ENCODE results near the gene LRCH1.
"Not testable (repeated sequence)": the region's sequence is repeated elsewhere in the genome, so short reads cannot be mapped to it uniquely, and the experiment has no call there.

Gene LRCH1

GRCh38 chr13:46721054-46721453 is 168.1 kb downstream of the LRCH1 start:
- no peak for DNase-seq

GRCh38 chr13:46726347-46726746 is 173.4 kb downstream of the LRCH1 start:
- DNase-seq, result no peak

DNA sequence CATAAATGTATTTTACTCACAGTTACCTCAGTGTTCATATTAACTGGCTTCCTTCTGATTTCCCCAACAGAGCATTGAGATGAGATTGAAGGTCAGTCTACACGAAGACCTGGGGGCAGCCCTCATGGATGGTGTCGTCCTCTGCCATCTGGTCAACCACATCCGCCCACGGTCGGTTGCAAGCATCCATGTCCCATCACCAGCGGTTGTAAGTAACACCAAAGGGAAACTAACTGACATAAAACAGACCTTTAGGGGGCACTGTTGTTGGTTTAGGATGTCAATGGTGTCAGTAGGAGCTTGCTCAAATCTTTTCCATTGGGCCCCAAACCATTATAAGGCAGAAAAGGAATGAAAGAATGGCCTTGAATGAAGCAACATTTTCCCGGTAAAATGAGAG is 175.8 kb downstream of the LRCH1 start:
- no peak for DNase-seq

DNA sequence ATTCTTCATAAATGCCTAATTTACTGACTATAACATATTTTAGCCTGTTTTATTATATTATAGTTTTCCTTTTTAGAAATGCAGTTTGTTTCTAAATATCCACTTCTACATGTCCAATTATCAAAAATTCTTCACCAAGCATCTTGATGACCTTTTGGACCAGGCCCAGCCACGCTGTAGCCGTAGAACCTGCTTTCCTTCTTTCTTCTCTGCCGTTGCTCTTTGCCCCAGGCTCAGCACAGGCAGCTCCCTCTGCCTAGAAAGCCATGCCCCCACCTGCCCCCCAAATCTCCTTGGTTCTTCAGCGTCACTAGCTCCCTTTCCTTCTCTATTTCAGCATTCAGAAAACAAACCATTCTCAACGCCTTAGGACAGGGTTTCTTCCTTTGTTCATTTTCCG is 178.6 kb downstream of the LRCH1 start:
- no peak for DNase-seq

DNA sequence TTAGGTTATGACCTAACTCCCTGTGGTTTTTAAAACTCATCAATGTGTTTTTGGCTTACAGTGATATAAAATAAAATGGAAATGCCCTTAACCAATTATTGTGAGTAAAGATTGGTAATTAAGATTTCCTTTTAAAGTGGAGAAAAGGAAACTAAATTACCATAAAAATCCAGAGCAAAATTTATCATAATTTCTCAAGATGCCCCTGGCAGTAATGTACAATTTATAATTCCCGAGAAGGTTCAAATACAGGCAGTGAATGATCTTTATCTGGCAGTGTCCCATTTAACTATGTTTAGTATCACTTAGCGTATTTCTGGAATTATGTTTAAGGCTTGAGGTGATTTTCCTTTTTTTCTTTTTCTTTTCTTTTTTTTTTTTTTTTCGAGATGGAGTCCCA is 182.5 kb downstream of the LRCH1 start:
- no peak for DNase-seq

DNA sequence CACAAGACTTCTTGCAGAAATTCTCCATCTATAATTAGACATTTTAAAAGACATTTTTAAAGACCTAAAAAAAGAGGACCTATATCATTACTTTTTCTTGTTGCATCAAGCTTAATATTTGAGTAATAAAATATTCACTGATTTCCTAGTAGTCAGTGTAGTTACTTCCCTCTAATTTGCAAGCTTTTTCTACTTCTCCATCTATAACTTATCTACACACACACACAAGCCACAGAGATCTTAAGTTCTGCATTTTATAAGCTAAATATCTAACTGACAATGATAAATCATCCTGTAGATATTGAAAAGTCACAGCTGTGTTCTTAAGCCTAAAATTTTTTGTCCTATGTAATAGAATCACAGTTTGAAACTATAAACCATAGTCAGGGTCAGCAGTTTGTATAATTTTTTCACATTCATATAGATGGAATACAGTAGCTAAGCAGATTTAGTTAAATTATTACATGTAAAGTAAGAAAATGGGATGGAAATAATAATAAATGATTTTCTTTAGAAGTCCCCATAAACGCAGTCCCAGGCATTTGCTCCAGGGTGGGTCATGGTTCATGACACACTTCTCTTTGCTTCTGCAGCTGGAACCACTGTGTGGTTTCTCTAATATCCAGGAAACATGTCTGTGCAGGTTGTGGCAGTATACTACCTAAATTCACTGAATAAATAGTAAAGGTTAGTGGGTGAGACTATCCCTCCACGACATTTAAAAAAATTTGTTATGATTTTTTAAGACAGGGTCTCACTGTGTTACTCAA is 183.8 kb downstream of the LRCH1 start:
- DNase-seq, result no peak

DNA sequence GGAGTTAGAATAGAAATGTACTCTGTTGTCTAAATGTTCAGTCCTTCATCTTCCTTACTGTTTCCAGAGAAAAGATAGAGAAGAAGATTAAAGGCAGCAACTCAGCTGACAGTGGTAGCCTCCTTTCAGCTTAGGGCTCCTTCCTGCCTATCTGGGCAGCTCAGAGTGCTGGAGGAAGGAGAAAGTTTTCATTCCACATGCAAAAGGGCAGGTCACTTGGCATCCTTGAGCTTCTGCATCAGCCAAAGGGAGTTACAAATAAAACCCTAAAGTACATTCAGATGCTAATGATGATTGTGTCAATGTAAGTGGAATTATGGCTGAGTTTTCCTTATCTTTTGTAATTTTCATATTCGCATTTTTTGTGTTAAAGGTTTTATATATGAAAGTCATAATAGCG is 185.1 kb downstream of the LRCH1 start:
- DNase-seq, result no peak

GRCh38 chr13:46738766-46739165 is 185.8 kb downstream of the LRCH1 start:
- no peak for DNase-seq

GRCh38 chr13:46739447-46740098 is 186.6 kb downstream of the LRCH1 start:
- DNase-seq, result no peak

GRCh38 chr13:46743191-46743590 is 190.2 kb downstream of the LRCH1 start:
- peak; percentile 63 for DNase-seq

DNA sequence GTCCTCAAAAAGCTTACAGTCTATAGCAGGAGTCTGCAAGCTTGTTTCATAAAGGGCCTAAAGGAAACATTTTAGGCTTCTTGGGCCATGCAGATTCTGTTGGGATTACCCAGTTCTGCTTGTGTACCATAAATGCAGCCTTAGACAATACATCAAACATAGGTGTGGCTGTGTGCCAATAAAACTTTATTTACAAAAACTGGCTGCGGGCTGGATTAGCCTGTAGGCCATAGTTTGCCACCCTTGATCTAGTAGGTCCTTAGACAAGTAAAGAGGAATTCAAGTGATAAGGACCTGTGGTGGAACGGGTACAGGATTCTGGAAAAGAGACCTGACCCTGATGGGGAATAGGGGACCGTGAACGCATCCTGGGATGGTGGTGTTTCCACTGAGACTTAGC is 192.1 kb downstream of the LRCH1 start:
- DNase-seq, result no peak

DNA sequence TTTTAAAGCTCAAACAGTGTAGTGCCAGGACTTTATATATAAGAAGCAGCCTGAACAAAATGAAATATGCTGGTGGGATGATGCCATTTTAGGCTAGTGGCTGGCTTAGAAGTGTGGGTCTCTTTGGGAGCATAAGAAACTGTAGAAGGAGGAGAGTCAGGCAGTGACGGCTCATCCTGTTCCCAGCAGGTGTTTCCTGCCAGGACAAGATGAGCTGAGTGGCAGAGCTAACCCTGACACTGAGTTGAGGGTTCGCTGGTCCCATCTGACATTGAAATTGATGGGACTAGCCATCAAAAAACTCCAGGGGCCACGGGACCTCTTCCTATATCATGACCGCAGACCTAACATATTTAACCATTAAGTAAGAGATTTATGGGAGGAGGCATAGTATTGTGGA is 192.7 kb downstream of the LRCH1 start:
- no peak for DNase-seq

DNA sequence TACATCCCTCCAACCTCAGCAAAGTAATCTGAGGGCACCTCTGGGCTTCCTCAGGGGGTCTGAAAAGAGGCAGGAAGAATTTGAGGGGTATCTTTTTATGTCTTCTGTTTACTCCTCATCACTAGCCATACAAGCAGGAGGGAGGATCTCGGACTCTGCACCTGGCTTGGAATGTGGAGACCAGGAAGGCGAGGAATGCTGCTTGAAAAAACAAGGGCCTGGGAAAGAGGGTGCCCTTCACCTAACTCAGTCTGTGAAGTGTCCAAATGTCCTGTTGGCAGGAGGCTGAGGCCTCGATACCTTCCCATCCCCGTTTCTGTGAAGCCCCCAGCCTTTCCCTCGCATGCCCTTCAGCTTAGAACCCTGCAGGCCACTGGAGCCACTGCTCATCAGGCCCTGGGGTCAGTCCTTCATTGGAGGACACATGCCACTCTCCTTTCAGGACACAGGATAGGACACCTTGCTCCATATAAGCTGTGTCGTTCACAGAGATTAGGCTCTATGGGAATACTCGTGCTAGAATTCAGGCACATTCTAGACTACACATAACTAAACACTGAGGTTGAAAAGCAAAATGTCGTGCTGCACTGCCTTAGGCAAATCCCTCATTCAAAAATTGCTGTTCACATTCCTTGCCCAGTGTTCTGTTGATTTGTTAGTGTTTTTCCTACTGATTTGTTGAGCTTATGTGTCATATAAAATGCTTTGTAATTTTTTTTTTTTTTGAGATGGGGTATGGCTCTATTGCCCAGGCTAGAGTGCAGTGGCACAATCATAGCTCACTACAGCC is 194.3 kb downstream of the LRCH1 start:
- DNase-seq, result no peak

DNA sequence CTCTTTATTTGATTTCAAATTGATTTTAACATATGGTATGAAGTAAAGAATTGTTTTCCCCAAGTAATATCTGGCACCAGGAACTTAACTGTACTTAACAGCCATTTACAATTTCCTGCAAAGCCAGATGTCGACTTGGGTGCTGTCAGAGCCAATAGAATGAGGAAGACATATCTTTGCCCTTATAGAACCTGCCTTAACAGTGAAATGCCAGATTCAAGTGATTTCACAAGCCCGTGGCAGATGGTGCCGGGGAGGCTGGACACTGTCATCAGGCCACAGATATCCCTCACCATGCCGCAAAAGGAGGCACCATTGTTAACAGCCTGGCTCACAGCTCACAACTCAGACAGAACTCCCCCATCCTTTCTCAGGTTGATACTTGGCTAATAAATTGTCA is 195.3 kb downstream of the LRCH1 start:
- no peak for DNase-seq

- DNase-seq, result no peak
Measured at GRCh38 chr13:46749951-46750350, 197.0 kb downstream of the LRCH1 start.

DNA sequence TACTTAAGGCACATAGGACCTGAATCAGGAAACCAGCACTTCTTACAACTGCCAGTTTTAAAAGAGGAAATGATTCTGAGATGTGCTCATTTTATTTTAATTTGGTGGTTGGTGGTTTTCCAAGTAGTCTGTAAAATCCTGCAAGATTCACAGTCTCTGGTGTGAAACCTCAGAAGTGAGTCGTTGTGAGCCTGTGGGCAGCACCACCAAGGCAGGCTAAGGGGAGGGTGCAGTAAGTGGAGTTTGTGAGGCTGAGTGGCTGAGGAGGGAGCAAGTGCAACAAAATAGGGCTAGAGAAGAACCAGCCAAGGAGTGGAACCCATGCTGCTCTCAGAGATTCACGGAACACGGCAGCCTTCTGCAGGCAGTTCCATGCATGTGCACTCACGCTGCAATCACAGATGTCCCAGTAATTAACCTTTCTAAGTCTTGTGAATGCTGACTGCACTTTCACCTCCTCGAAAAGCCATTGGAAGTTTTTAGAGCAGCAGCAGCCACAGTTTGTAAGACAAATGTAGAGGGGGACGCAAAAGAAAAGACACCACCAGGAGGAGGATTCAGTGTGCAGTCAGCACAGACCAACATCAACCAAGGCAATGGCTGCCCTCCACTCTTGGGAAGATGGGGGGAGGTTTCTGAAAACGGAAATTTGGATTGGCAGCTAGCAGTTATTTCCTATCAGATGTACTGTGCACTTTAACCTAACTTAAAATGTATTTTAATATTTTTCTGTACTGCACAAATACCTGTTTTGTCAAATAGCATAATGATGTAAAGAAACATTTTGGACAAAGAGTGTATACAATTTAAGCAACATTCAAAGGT is 199.1 kb downstream of the LRCH1 start:
- DNase-seq, result peak; percentile 53

GRCh38 chr13:46753137-46753536 is 200.2 kb downstream of the LRCH1 start:
- no peak for DNase-seq

GRCh38 chr13:46753917-46754316 is 200.9 kb downstream of the LRCH1 start:
- DNase-seq, result no peak

- no peak for DNase-seq
Measured at GRCh38 chr13:46754812-46755211, 201.8 kb downstream of the LRCH1 start.

- not testable (repeated sequence) for DNase-seq
Measured at GRCh38 chr13:46755508-46755907, 202.5 kb downstream of the LRCH1 start.

- DNase-seq, result no peak
Measured at GRCh38 chr13:46756977-46757376, 204.0 kb downstream of the LRCH1 start.

- no peak for DNase-seq
Measured at GRCh38 chr13:46757640-46758039, 204.7 kb downstream of the LRCH1 start.

- DNase-seq, result no peak
Measured at GRCh38 chr13:46759846-46760245, 206.9 kb downstream of the LRCH1 start.

Data from NCI-H226 (cell line).